B cell (primary cell): ENCODE results near the gene CELA3A. TPM values are rescaled to one million over a fixed set of nuclear protein-coding genes. Genes with fewer than 3 reads are reported as not detected.
"Not testable (repeated sequence)": the region's sequence is repeated elsewhere in the genome, so short reads cannot be mapped to it uniquely, and the experiment has no call there.

Experiments used
- ATAC-seq: fragments of 200-7000 bp; cut with Tn5 transposase; one replicate; pipeline ENCODE4 v1.10.0; 2021; ENCODE audit warnings: low read depth, mild to moderate bottlenecking, moderate number of reproducible peaks, moderate library complexity
- CTCF ChIA-PET: fragments of 350-600 bp; sonication (Branson Sonifier 250); formaldehyde crosslinking; loops from one replicate; lab custom pipeline; 2021; ENCODE audit warnings: antibody characterized with exemption, inconsistent platforms; lab: Charles Lee
- POLR2A ChIA-PET: fragments of 350-600 bp; sonication (Branson Sonifier 250); formaldehyde crosslinking; loops from one replicate; lab custom pipeline; 2021; ENCODE audit warnings: antibody characterized with exemption; lab: Charles Lee
- DNase-seq: peaks from one replicate; pipeline ENCODE4 v3.0.0; 2013
- H2AFZ ChIP-seq: 2 replicates; pipeline ENCODE4 v1.6.1; 2012; ENCODE audit warnings: mild to moderate bottlenecking, low read depth, low read length; ENCODE audit not compliant: insufficient read depth, poor library complexity, severe bottlenecking
- H3K27ac ChIP-seq, 2 donors: 1 replicate in 1 of 2; 2 replicates in 1 of 2; pipeline ENCODE4 v1.5.1; 2012 to 2013; ENCODE audit warnings: low read length in 2 of 2, mild to moderate bottlenecking in 2 of 2, moderate library complexity in 1 of 2
- H3K27me3 ChIP-seq, 4 experiments: fragments of 200-600 bp in 1 of 4; sonication (generic) in 1 of 4; replicated peaks in 1 of 4; 1 replicate in 2 of 4; 2 replicates in 2 of 4; pipeline versions ENCODE4 v1.6.1 to v1.7.0; 2013 to 2016; ENCODE audit warnings: low read length in 3 of 4, mild to moderate bottlenecking in 2 of 4, mixed read lengths in 1 of 4, moderate library complexity in 1 of 4; ENCODE audit not compliant: insufficient read depth in 4 of 4, control insufficient read depth in 3 of 4; ENCODE audit errors: control extremely low read depth in 1 of 4
- H3K36me3 ChIP-seq, 2 experiments: replicated peaks in 1 of 2; 1 replicate in 1 of 2; 2 replicates in 1 of 2; pipeline versions ENCODE4 v1.6.1 to v1.7.1; 2013; ENCODE audit warnings: low read length in 1 of 2; ENCODE audit not compliant: insufficient read depth in 2 of 2, control insufficient read depth in 1 of 2; ENCODE audit errors: control extremely low read depth in 1 of 2, extremely low read depth in 1 of 2
- H3K4me1 ChIP-seq, 2 donors: fragments of 200-600 bp in 1 of 2; sonication (generic) in 1 of 2; 1 replicate in 1 of 2; 2 replicates in 1 of 2; pipeline versions ENCODE4 v1.5.1 to v1.6.1; 2013 to 2017; ENCODE audit warnings: low read length in 2 of 2; ENCODE audit not compliant: control insufficient read depth in 2 of 2, insufficient read depth in 2 of 2
- H3K4me2 ChIP-seq: replicated peaks from 2 replicates; pipeline ENCODE3; 2012; ENCODE audit warnings: mild to moderate bottlenecking, low read depth, low read length; ENCODE audit not compliant: poor library complexity, severe bottlenecking
- H3K4me3 ChIP-seq, 5 experiments: fragments of 200-600 bp in 1 of 5; sonication (generic) in 1 of 5; 1 replicate in 3 of 5; 2 replicates in 2 of 5; pipeline versions ENCODE4 v1.5.1 to v1.7.0; 2011 to 2016; ENCODE audit warnings: low read length in 4 of 5, mild to moderate bottlenecking in 4 of 5, low read depth in 2 of 5, control low read depth in 1 of 5, moderate library complexity in 1 of 5; ENCODE audit not compliant: insufficient read depth in 1 of 5; ENCODE audit errors: control extremely low read depth in 1 of 5, extremely low read depth in 1 of 5
- H3K79me2 ChIP-seq: fragments of 200-600 bp; sonication (generic); one replicate; pipeline ENCODE4 v1.6.0; 2016; ENCODE audit warnings: low read length; ENCODE audit not compliant: control insufficient read depth, insufficient read depth
- H3K9ac ChIP-seq: fragments of 200-600 bp; sonication (generic); 2 replicates; pipeline ENCODE4 v1.6.1; 2017; ENCODE audit warnings: mild to moderate bottlenecking, low read length, moderate library complexity
- H3K9me3 ChIP-seq, 3 donors: one replicate each; pipeline versions ENCODE4 v1.6.1 to v1.7.1; 2013; ENCODE audit warnings: low read length in 2 of 3; ENCODE audit not compliant: control insufficient read depth in 2 of 3, insufficient read depth in 1 of 3; ENCODE audit errors: control extremely low read depth in 1 of 3
- H4K20me1 ChIP-seq: 2 replicates; pipeline ENCODE4 v1.6.0; 2012; ENCODE audit warnings: mild to moderate bottlenecking, low read length; ENCODE audit not compliant: insufficient read depth, control insufficient read depth, poor library complexity, severe bottlenecking
- H3K27ac Mint-ChIP-seq: one replicate; pipeline ENCODE4 v1.8.0; 2021; ENCODE audit warnings: mixed read lengths
- H3K27me3 Mint-ChIP-seq: one replicate; pipeline ENCODE4 v1.8.0; 2021; ENCODE audit warnings: mixed read lengths
- H3K4me1 Mint-ChIP-seq: one replicate; pipeline ENCODE4 v1.8.0; 2021; ENCODE audit warnings: mixed read lengths
- H3K4me3 Mint-ChIP-seq: one replicate; pipeline ENCODE4 v1.8.0; 2021; ENCODE audit warnings: mixed read lengths
- H3K9me3 Mint-ChIP-seq: one replicate; pipeline ENCODE4 v1.8.0; 2022; ENCODE audit warnings: mixed read lengths; ENCODE audit not compliant: insufficient read depth
- EZH2 ChIP-seq: IDR thresholded peaks from 2 replicates; pipeline ENCODE4 v1.6.1; 2012; ENCODE audit warnings: borderline replicate concordance, low read depth, mild to moderate bottlenecking, moderate library complexity, low read length; ENCODE audit not compliant: insufficient read depth, poor library complexity, severe bottlenecking
- WGBS: methylation state at CpG from one replicate; pipeline ENCODE4 v1.1.5; 2013; ENCODE audit warnings: missing lambda C conversion rate; ENCODE audit not compliant: insufficient coverage; 5-methylcytosine and 5-hydroxymethylcytosine counted together
- intact Hi-C: fragments of 100-400 bp; cut with micrococcal nuclease; formaldehyde crosslinking; loops from one replicate; pipeline ENCODE4 v1.10.0; 2022
- polyA plus RNA-seq: library from polyadenylated mRNA; depleted of rRNA; stranded (reverse); fragments of >200 nt; gene quantifications from 2 replicates; pipeline ENCODE4 v1.2.3, GENCODE V29; 2012
- total RNA-seq, 2 donors: library from RNA; stranded (reverse); fragments of 120-200 nt in 1 of 2; gene quantifications; 1 replicate in 1 of 2; 2 replicates in 1 of 2; pipeline versions ENCODE4 v1.2.3 to v1.2.4, GENCODE V29; 2013 to 2022

The CELA3A gene
- total and polyA plus RNA-seq, 2 donors (not counting 1 experiment from before 2014, with no cell fraction given) = not detected

DNA sequence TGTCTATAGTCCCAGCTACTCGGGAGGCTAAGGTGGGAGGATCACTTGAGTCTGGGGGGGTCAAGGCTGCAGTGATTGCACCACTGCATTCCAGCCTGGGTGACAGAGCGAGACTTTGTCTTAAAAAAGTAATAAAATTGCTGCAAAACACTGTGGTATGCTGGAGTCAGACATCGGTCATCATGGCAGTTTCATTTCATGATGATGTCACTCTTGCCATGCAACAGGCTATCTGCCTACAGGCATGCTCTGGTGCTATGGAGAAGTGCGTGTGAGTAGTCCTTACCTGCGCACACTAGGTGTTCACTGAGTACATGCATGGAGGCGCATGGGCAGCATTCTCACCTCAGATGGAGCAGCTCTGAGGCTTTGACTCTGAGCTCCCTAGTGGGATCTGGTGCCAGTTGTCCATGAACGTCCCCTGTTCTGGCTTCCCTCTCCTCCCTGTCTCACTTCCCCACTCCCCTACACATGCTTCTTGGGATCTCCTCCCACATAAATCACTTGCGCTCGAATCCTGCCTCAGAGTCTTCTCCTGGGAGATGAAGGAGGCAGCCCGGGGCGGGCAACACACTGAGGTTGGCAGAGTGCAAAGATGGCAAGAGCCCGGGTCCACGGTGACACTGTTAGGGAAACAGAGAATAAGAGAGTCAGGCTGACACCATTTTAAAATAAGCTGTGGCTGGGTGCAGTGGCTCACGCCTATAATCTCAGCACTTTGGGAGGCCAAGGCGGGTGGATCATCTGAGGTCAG, 35.0 kb upstream of the CELA3A start:
- H4K20me1 ChIP-seq = no peaks in the 10 kb centered on the region
- ChIA-PET CTCF (no interaction called here), POLR2A (no interaction called here)
- DNase-seq (no peak), ATAC-seq (no peak)
- H3K27ac ChIP-seq = no peak overlapping the region
- H2AFZ ChIP-seq = no peak overlapping the region
- no peak overlapping the region for H3K9ac ChIP-seq
- Mint-ChIP-seq H3K9me3 (no peaks in the 10 kb centered on the region), H3K27me3 (peaks cover 8% of the 10 kb centered on the region), H3K4me3 (no peak overlapping the region), H3K4me1 (no peaks in the 10 kb centered on the region), H3K27ac (no peak overlapping the region)
- no peaks in the 10 kb centered on the region for H3K79me2 ChIP-seq
- H3K36me3 ChIP-seq = no peaks in the 10 kb centered on the region
- intact Hi-C loops = loop anchor here (10.0 kb wide), 1 partner anchor 712 kb away; no protein-coding TSS in a partner anchor
- no peaks in the 10 kb centered on the region for H3K9me3 ChIP-seq
- no peak overlapping the region for H3K4me2 ChIP-seq
- no peak for TF ChIP-seq EZH2
- no peak overlapping the region for H3K4me3 ChIP-seq
- H3K27me3 ChIP-seq = no peaks in the 10 kb centered on the region
- H3K4me1 ChIP-seq = peaks cover 0 to 4% of the 10 kb centered on the region in 2 donors
- WGBS = 90% methylated on average over 15 of the region's 15 CpGs

DNA sequence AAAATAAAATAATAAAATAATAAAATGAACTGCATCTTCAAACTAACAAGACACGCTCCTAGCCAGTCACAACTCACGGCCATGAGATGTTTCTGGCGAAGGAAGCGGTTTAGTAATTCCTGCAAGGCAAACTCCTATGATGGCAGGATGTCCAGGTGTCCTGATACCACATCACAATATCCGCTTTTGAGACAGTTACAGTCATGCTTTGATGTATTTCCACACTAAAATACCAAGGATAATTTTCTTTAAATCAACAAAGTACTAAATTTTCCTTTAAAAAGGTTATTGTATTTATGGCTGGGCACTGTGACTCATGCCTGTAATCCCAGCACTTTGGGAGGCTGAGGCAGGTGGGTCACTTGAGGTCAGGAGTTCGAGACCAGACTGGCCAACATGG, 34.2 kb upstream of the CELA3A start:
- DNase-seq, H3K9me3 Mint-ChIP-seq, H3K4me1 ChIP-seq, H3K4me3 Mint-ChIP-seq, CTCF ChIA-PET, H3K36me3 ChIP-seq, H3K27ac Mint-ChIP-seq, H4K20me1 ChIP-seq, H2AFZ ChIP-seq, H3K27ac ChIP-seq, H3K4me1 Mint-ChIP-seq, H3K27me3 ChIP-seq, H3K4me3 ChIP-seq, H3K9ac ChIP-seq, H3K27me3 Mint-ChIP-seq, H3K79me2 ChIP-seq, H3K9me3 ChIP-seq, POLR2A ChIA-PET, H3K4me2 ChIP-seq, ATAC-seq: not testable (repeated sequence)
- WGBS = 100% methylated on average over 1 of the region's 6 CpGs
- intact Hi-C loops = loop anchor here (10.0 kb wide), 1 partner anchor 712 kb away; no protein-coding TSS in a partner anchor

DNA sequence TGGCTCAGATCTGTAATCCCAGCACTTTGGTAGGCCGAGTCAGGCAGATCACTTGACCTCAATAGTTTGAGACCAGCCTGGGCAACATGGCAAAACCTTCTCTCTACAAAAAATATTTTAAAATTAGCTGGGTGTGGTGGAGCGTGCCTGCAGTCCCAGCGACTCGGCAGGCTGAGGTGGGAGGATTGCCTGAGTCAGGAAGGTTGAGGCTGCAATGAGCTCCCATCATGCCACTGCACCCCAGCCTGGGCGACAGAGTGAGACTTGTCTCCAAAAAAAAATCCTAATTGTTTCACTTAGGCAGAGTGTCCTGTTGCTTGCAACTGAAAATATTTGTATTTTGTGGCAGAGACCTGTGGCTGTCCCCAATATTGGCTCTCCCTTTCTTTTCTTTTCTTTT, 32.4 kb upstream of the CELA3A start:
- intact Hi-C loops = loop anchor here (10.0 kb wide), 1 partner anchor 714 kb away; no protein-coding TSS in a partner anchor

DNA sequence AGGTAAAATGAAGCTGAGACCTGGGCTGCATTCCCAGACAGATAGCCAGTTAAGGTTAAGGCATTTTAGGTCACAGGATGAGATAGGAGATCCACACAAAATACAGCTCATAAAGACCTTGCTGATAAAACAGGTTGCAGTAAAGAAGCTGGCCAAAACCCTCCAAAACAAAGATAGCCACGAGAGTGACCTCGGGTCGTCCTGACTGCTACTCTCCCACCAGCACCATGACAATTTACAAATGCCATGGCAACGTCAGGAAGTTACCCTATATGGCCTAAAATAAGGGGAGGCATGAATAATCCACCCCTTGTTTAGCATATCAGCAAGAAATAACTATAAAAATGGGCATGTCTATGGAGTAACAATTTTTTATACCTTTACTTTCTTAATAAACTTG, 30.9 kb upstream of the CELA3A start:
- H3K9me3 Mint-ChIP-seq, H3K4me2 ChIP-seq, H4K20me1 ChIP-seq, H3K4me3 Mint-ChIP-seq, H3K27me3 Mint-ChIP-seq, POLR2A ChIA-PET, H3K9me3 ChIP-seq, H3K27ac Mint-ChIP-seq, H3K4me3 ChIP-seq, intact Hi-C loops, ATAC-seq, H3K4me1 ChIP-seq, H3K36me3 ChIP-seq, H3K79me2 ChIP-seq, H2AFZ ChIP-seq, DNase-seq, H3K27ac ChIP-seq, H3K9ac ChIP-seq, H3K27me3 ChIP-seq, H3K4me1 Mint-ChIP-seq, CTCF ChIA-PET: not testable (repeated sequence)
- WGBS = no CpG with 5 or more reads among the region's 4 CpGs

More for the DNA sequence above, 32.4 kb upstream of the CELA3A start:
- ATAC-seq, H3K27ac ChIP-seq, H3K9me3 Mint-ChIP-seq, H2AFZ ChIP-seq, H3K9me3 ChIP-seq, H3K36me3 ChIP-seq, POLR2A ChIA-PET, H3K79me2 ChIP-seq, H4K20me1 ChIP-seq, H3K9ac ChIP-seq, H3K4me3 ChIP-seq, H3K4me1 Mint-ChIP-seq, H3K4me2 ChIP-seq, H3K27me3 ChIP-seq, CTCF ChIA-PET, DNase-seq, H3K4me3 Mint-ChIP-seq, H3K4me1 ChIP-seq, H3K27ac Mint-ChIP-seq, H3K27me3 Mint-ChIP-seq: not testable (repeated sequence)
- WGBS = no CpG with 5 or more reads among the region's 5 CpGs
